Breast epithelium (tissue), 3 donors: Measurements from ENCODE around the gene ZBTB48.

Experiments
- POLR2A ChIP-seq: fragments of 450-650 bp; IDR thresholded peaks from one replicate; pipeline ENCODE4 v1.6.1; 2016; ENCODE audit warnings: antibody characterized with exemption, mild to moderate bottlenecking, moderate library complexity
- TF ChIP-seq, protein P1 (sequence below), 3 donors: fragments of 450-650 bp; IDR thresholded peaks; one replicate each; pipeline ENCODE4 v1.5.1; 2016 to 2017; ENCODE audit warnings: antibody characterized with exemption in 3 of 3, mild to moderate bottlenecking in 3 of 3, moderate library complexity in 3 of 3

- TF ChIP-seq, protein P1, sequence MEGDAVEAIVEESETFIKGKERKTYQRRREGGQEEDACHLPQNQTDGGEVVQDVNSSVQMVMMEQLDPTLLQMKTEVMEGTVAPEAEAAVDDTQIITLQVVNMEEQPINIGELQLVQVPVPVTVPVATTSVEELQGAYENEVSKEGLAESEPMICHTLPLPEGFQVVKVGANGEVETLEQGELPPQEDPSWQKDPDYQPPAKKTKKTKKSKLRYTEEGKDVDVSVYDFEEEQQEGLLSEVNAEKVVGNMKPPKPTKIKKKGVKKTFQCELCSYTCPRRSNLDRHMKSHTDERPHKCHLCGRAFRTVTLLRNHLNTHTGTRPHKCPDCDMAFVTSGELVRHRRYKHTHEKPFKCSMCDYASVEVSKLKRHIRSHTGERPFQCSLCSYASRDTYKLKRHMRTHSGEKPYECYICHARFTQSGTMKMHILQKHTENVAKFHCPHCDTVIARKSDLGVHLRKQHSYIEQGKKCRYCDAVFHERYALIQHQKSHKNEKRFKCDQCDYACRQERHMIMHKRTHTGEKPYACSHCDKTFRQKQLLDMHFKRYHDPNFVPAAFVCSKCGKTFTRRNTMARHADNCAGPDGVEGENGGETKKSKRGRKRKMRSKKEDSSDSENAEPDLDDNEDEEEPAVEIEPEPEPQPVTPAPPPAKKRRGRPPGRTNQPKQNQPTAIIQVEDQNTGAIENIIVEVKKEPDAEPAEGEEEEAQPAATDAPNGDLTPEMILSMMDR (IDR thresholded peaks at IDR 0.05), result no peak
- no peak for TF ChIP-seq POLR2A
Measured at GRCh38 chr1:6590046-6590445, 10.3 kb downstream of the ZBTB48 start.
